Body of pancreas (tissue), 4 donors: Measurements from ENCODE around the gene SLC25A6. TPM values are rescaled to one million over a fixed set of nuclear protein-coding genes. Genes with fewer than 3 reads are reported as not detected.
"Not testable (repeated sequence)": the region's sequence is repeated elsewhere in the genome, so short reads cannot be mapped to it uniquely, and the experiment has no call there.

Experiments
- ATAC-seq: fragments of 150-250 bp; one replicate; pipeline ENCODE4 v1.9.1; 2016
- DNase-seq, 4 donors: peaks; one replicate each; pipeline ENCODE4 v3.0.0-alpha.2; 2019
- H3K27ac ChIP-seq, 4 donors: fragments of 200-600 bp; sonication (generic); 1 replicate in 3 of 4; 2 replicates in 1 of 4; pipeline versions ENCODE4 v1.5.1 to v1.6.1; 2016 to 2019; ENCODE audit warnings: mild to moderate bottlenecking in 1 of 4, mixed read lengths in 1 of 4, moderate library complexity in 1 of 4
- H3K27me3 ChIP-seq, 2 donors: fragments of 200-600 bp; sonication (generic); one replicate each; pipeline ENCODE4 v1.6.0; 2016; ENCODE audit warnings: mild to moderate bottlenecking in 1 of 2
- H3K36me3 ChIP-seq, 2 donors: fragments of 200-600 bp; sonication (generic); replicated peaks in 1 of 2; 2 replicates each; pipeline ENCODE4 v1.5.1; 2016; ENCODE audit warnings: low read depth in 2 of 2; ENCODE audit not compliant: insufficient read depth in 1 of 2
- H3K4me1 ChIP-seq: fragments of 200-600 bp; sonication (generic); one replicate; pipeline ENCODE4 v1.6.0; 2016
- H3K4me3 ChIP-seq, 2 donors: fragments of 200-600 bp; sonication (generic); 1 replicate in 1 of 2; 2 replicates in 1 of 2; pipeline ENCODE4 v1.5.1; 2016 to 2019
- H3K9me3 ChIP-seq, 3 donors: fragments of 200-600 bp; sonication (generic); 1 replicate in 2 of 3; 2 replicates in 1 of 3; pipeline ENCODE4 v1.5.1; 2016
- POLR2A ChIP-seq, 3 donors: fragments of 450-650 bp; IDR thresholded peaks; one replicate each; pipeline ENCODE4 v1.6.1; 2016; ENCODE audit warnings: antibody characterized with exemption in 3 of 3, mild to moderate bottlenecking in 2 of 3
- WGBS, 2 donors: methylation state at CpG; one replicate each; pipeline ENCODE4 v1.1.5; 2017; 5-methylcytosine and 5-hydroxymethylcytosine counted together
- intact Hi-C: fragments of 100-400 bp; cut with DNase I; formaldehyde crosslinking; loops from one replicate; pipeline ENCODE4 v1.15.1; 2023
- total RNA-seq, 2 donors: library from RNA; depleted of rRNA; stranded (reverse); fragments of >200 nt; gene quantifications; one replicate each; pipeline ENCODE4 v1.1.0, GENCODE V29; 2016
- TF ChIP-seq, protein P1 (sequence below), 7 experiments: fragments of 450-650 bp in 4 of 7; fragments of 200-600 bp in 3 of 7; sonication (generic) in 3 of 7; IDR thresholded peaks; one replicate each; pipeline ENCODE4 v1.5.1; 2016 to 2019; ENCODE audit warnings: antibody characterized with exemption in 7 of 7

SLC25A6 gene
- total RNA-seq, 2 donors from 2014 or later, result 180 to 338 TPM

DNA sequence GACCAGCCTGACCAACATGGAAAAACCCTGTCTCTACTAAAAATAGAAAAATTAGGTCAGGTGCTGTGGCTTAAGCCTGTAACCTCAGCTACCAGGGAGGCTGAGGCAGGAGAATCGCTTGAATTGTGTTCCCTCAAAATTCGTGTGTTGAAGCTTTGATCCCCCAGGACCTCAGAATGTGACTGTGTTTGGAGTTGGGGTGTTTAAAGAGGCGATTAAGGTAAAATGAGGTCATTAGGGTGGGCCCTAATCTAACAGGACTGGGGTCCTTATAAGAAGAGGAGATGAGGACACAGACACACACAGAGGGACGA lies 23.6 kb downstream of the SLC25A6 start:
- Histone ChIP-seq H3K9me3 (no peaks in the 10 kb centered on the region), H3K27ac (no peak overlapping the region), H3K36me3 (no peaks in the 10 kb centered on the region), H3K4me1 (no peaks in the 10 kb centered on the region), H3K27me3 (no peaks in the 10 kb centered on the region), H3K4me3 (no peak overlapping the region)
- intact Hi-C loops, result no loop called here
- 59 to 83% methylated on average over 4 of the region's 4 CpGs for WGBS, 2 donors
- TF ChIP-seq POLR2A (IDR thresholded peaks at IDR 0.05), result no peak
- TF ChIP-seq, protein P1, sequence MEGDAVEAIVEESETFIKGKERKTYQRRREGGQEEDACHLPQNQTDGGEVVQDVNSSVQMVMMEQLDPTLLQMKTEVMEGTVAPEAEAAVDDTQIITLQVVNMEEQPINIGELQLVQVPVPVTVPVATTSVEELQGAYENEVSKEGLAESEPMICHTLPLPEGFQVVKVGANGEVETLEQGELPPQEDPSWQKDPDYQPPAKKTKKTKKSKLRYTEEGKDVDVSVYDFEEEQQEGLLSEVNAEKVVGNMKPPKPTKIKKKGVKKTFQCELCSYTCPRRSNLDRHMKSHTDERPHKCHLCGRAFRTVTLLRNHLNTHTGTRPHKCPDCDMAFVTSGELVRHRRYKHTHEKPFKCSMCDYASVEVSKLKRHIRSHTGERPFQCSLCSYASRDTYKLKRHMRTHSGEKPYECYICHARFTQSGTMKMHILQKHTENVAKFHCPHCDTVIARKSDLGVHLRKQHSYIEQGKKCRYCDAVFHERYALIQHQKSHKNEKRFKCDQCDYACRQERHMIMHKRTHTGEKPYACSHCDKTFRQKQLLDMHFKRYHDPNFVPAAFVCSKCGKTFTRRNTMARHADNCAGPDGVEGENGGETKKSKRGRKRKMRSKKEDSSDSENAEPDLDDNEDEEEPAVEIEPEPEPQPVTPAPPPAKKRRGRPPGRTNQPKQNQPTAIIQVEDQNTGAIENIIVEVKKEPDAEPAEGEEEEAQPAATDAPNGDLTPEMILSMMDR (IDR thresholded peaks at IDR 0.05), result no peak
- DNase-seq (no peak), ATAC-seq (no peak)

DNA sequence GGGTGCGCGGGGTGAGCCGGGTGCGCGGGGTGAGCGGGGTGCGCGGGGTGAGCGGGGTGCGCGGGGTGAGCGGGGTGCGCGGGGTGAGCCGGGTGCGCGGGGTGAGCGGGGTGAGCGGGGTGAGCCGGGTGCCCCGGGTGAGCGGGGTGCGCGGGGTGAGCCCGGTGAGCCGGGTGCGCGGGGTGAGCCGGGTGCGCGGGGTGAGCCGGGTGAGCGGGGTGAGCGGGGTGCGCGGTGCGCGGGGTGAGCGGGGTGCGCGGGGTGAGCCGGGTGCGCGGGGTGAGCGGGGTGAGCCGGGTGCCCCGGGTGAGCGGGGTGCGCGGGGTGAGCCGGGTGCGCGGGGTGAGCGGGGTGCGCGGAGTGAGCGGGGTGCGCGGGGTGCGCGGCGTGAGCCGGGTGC lies 25.6 kb downstream of the SLC25A6 start:
- H3K27me3 ChIP-seq, H3K9me3 ChIP-seq, H3K4me1 ChIP-seq, H3K27ac ChIP-seq, DNase-seq, intact Hi-C loops, H3K4me3 ChIP-seq, ATAC-seq, H3K36me3 ChIP-seq: not testable (repeated sequence)
- no CpG with 5 or more reads among the region's 63 CpGs for WGBS, 2 donors

DNA sequence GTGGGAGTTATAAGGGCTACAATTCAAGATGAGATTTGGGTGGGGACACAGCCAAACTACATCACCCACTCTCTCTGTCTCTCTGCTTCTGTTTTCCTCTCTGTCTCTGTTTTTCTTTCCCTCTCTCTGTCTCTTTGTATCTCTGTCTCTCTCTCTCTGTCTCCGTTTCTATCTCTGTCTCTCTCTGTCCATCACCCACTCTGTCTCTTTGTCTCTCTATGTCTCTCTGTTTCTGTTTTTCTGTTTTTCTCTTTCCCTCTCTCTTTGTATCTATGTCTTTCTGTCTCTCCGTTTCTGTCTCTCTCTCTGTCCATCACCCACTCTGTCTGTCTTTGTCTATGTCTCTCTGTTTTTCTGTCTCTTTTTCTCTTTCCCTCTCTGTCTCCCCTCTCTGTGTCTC lies 30.0 kb downstream of the SLC25A6 start:
- Histone ChIP-seq H3K27me3 (no peaks in the 10 kb centered on the region), H3K27ac (no peak overlapping the region), H3K4me3 (no peak overlapping the region), H3K9me3 (no peaks in the 10 kb centered on the region), H3K36me3 (peaks cover 0 to 2% of the 10 kb centered on the region in 2 donors), H3K4me1 (no peaks in the 10 kb centered on the region)
- 85 to 98% methylated on average over 2 of the region's 2 CpGs for WGBS, 2 donors
- TF ChIP-seq, protein P1 (IDR thresholded peaks at IDR 0.05), result no peak
- no peak for TF ChIP-seq POLR2A (IDR thresholded peaks at IDR 0.05)
- intact Hi-C loops, result no loop called here
- DNase-seq (no peak), ATAC-seq (no peak)

DNA sequence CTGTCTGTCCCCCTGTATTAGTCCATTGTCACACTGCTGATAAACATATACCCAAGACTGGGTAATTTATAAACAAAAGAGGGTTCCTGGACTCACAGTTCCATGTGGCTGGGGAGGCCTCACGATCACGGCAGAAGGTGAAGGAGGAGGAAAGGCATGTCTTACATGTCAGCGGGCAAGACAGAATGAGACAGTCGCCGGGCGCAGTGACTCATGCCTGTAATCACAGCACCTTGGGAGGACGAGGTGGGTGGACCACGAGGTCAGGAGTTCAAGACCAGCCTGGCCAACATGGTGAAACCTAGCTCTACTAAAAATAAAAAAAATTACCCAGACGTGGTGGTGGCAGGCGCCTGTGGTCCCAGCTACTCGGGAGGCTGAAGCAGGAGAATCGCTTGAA lies 30.6 kb downstream of the SLC25A6 start:
- Histone ChIP-seq H3K4me3 (no peak overlapping the region), H3K27ac (no peak overlapping the region), H3K36me3 (peaks cover 0 to 2% of the 10 kb centered on the region in 2 donors), H3K4me1 (no peaks in the 10 kb centered on the region), H3K27me3 (no peaks in the 10 kb centered on the region), H3K9me3 (no peaks in the 10 kb centered on the region)
- intact Hi-C loops, result no loop called here
- DNase-seq (no peak), ATAC-seq (no peak)
- 81 to 92% methylated on average over 10 to 12 of the region's 12 CpGs for WGBS, 2 donors
- TF ChIP-seq, protein P1 (IDR thresholded peaks at IDR 0.05), result no peak

DNA sequence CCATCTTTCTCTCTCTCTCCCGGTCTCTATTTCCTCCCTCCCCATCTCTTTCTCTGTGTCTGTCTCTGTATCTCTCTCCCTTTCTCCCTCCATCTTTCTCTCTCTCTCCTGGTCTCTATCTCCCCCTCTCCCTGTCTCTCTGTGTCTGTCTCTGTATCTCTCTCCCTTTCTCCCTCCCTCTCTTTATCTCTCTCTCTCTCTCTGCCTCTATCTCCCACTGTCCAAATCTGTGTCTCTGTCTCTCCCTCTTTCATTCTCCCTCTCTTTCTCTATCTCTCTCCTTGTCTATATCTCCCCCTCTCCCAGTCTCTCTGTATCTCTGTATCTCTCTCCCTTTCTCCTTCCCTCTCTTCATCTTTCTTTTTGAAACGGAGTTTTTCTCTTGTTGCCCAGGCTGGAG lies 31.7 kb downstream of the SLC25A6 start:
- Histone ChIP-seq H3K36me3 (peaks cover 0 to 2% of the 10 kb centered on the region in 2 donors), H3K9me3 (no peaks in the 10 kb centered on the region), H3K4me3 (no peak overlapping the region), H3K27ac (no peak overlapping the region), H3K4me1 (no peaks in the 10 kb centered on the region), H3K27me3 (no peaks in the 10 kb centered on the region)
- TF ChIP-seq, protein P1 (IDR thresholded peaks at IDR 0.05), result no peak
- whole genome bisulfite sequencing, 2 donors, result 78 to 83% methylated on average over 2 of the region's 2 CpGs
- DNase-seq (no peak), ATAC-seq (no peak)
- intact Hi-C loops, result no loop called here
